ENCODE results near the gene DDI1.

DNA sequence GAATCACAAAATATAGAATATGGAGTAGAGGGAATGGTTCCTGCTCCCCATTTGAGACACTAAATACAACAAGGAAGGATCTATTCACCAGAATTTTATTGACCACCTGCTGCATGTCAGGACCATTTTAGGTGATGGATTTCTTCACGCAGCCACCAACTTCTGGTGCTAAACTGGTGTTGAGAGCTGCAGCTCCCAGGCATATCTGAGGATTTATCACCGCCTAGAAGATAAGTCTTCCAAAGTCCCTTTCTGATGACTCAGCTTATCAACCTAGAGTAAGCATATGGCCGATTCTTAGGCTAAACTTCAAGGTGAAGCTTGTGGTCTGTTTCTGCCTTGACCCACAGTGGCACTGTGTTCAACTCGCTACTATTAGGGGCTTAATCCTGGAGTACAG, 6.7 kb downstream of the DDI1 start:
- TF ChIP-seq SP1 (IDR thresholded peaks at IDR 0.05; ENCODE audit: low read depth) (no peak), CTCF (IDR thresholded peaks at IDR 0.05 in 2 of 3, conservative IDR thresholded peaks at IDR 0.05 in 1 of 3; ENCODE audit: borderline replicate concordance in 1 of 3, insufficient read depth in 1 of 3, low read depth in 2 of 3, low read length in 2 of 3) (no peak), POLR2A (IDR thresholded peaks at IDR 0.05; ENCODE audit: borderline replicate concordance, extremely low read depth, insufficient read depth, insufficient read length) (no peak), EZH2 (IDR thresholded peaks at IDR 0.05) (no peak), ZNF274 (IDR thresholded peaks at IDR 0.05; ENCODE audit: low read depth, low read length) (no peak), POLR2AphosphoS5 (IDR thresholded peaks at IDR 0.05; ENCODE audit: low read depth, low read length) (no peak), CBX3 (IDR thresholded peaks at IDR 0.05; ENCODE audit: low read depth) (no peak), EZH2phosphoT487 (IDR thresholded peaks at IDR 0.05; ENCODE audit: borderline replicate concordance) (no peak), EGR1 (IDR thresholded peaks at IDR 0.05; ENCODE audit: low read depth) (no peak)
- TF ChIP-seq, protein P1, sequence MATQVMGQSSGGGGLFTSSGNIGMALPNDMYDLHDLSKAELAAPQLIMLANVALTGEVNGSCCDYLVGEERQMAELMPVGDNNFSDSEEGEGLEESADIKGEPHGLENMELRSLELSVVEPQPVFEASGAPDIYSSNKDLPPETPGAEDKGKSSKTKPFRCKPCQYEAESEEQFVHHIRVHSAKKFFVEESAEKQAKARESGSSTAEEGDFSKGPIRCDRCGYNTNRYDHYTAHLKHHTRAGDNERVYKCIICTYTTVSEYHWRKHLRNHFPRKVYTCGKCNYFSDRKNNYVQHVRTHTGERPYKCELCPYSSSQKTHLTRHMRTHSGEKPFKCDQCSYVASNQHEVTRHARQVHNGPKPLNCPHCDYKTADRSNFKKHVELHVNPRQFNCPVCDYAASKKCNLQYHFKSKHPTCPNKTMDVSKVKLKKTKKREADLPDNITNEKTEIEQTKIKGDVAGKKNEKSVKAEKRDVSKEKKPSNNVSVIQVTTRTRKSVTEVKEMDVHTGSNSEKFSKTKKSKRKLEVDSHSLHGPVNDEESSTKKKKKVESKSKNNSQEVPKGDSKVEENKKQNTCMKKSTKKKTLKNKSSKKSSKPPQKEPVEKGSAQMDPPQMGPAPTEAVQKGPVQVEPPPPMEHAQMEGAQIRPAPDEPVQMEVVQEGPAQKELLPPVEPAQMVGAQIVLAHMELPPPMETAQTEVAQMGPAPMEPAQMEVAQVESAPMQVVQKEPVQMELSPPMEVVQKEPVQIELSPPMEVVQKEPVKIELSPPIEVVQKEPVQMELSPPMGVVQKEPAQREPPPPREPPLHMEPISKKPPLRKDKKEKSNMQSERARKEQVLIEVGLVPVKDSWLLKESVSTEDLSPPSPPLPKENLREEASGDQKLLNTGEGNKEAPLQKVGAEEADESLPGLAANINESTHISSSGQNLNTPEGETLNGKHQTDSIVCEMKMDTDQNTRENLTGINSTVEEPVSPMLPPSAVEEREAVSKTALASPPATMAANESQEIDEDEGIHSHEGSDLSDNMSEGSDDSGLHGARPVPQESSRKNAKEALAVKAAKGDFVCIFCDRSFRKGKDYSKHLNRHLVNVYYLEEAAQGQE (IDR thresholded peaks at IDR 0.05; ENCODE audit: low read depth) = no peak

Measured in HCT116 (cell line).